OCI-M2 (cell line): ENCODE results near the gene EPHA5.
"Not testable (repeated sequence)": the region's sequence is repeated elsewhere in the genome, so short reads cannot be mapped to it uniquely, and the experiment has no call there.

Experiments used
- DNase-seq: peaks from one replicate; lab custom pipeline; 2025; ENCODE audit not compliant: unreplicated experiment; lab: John Stamatoyannopoulos, UW

The EPHA5 gene

DNA sequence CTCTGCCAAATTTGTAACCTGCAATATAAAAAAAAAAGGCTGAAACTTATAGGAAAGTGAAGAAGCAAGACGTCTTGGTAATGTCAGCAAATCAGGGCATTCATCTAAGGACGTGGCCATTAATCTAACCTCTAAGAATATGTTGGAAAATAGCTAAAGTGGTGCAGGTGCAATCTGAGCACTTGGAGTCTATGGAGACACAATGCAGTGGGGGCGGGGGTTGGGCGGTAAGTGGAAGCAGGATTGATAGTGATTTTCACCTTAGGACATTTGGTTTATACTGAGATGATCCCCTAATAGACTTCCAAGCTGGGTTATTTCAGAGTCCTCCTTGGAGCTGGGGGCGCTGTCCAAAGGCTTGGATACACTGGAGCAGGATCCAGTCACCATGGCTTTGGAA is 283.4 kb downstream of the EPHA5 start:
- DNase-seq: no peak

DNA sequence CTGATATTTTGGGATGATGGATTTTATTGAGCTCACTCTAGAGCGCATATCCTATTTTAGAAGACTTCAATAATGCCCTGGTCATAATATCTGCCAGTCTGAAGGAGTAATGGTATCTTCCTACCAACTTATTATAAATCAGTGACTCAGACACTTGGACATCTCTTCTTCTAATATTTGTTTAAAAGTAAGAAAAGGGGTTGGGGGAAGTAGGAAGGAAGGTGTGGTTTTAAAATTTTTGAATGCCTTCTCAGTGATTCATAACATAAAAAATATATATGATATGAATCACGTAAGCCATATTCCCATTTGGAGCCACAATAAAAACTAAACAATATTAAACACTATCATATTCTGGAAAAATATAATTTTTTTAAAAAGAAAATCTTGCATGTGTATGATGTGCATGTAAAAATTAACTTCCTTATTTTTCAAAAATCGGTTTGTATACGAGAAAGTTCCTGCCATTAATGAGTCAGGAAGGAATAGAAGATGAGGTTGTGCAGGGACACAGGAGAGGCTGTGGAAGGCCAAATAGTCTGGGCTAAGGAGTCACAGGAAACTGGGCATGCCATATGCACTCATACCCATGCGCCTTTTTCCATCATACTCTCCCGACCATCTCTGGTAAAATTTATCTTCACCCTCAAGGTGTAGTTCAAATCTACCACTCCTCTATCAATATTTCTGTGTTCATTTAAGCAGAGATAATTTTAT is 286.5 kb downstream of the EPHA5 start:
- DNase-seq: no peak

DNA sequence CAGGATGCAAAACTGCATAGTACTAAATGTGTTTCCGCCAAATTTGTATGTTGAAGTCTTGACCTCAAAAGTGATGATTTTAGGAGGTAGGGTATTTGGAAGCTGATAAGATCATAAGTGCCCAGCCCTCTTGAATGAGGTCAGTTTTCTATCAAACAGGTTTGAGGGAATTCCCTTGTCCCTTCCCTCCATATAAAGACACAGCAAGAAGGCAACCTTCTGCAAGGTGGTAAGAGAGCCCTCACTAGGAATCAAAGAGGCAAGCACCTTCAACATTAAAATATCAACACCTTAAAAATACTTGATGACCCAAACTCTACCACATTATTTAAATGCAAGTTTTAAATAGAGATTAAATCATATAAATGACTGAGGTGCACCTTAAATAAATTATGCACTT is 288.6 kb downstream of the EPHA5 start:
- no peak for DNase-seq

DNA sequence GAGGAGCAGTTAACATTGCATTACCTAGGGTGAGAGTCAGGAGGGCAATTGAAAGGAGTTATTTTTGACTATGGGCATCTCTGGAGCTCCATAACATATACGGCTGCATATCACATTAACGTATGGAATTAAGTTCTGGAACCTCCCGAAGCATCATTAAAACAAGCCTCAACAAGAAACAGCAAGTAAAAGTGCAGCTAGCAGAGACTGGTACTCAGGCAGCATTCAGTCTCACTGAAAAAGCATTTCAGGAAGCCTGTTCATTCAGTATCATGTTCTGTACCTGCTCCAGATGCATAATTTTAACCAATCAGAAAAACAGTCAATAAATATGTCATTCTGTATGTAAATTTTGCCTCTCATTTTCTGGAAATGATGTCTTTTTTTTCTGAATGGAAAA is 299.6 kb downstream of the EPHA5 start:
- DNase-seq: no peak

DNA sequence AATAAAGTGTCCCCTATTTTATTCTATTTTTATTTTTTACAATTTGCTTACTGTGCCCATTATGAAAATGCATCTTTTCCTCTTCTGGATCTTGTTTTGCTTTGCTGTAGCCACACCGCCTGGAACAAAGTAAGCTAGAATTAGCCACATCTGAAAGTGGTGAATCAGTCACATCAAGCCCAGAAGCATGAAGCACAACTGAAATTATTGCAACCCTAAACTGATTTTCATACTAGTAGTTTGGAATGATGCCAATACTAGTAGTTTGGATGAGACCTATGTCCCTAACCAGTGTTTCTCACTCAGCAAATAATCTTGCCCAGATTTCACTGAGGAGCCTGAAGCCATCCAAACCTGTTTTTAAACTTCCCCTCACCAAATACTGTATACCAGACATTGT is 303.0 kb downstream of the EPHA5 start:
- no peak for DNase-seq

DNA sequence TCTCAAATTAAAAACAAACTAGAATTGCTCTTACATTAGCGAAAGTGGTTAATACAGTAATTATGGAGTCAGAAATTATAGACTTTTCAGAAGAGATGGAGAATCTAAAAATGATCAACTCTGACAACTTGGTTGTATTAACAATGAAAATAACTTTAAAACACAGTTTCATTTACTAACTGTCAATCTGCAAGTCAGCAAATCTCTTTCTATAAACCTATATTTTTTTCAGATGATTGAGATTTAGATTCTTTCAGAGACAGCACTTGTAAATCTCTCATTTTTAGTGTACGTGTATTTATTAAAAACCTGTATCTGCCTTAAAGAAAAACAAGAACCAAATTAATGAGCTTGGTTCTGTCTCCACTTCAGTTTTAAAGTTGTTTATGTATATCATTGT is 311.4 kb downstream of the EPHA5 start:
- no peak for DNase-seq

DNA sequence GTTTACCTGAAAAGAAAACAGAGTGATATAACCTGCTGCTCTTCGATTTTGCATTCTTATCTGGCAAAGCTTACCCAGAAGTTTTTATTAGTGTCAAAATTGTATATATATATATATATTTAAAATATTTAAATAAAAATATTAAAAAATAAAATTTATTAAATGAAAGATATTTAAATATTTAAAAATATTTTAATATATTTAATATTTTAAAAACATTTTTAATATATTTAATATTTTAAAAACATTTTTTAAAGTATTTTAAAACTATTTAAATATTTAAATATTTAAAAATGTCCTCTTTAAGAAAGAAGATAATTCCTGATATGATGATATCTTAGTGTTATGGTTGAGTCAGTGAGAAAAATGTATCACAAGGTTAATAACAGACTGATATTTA is 317.2 kb downstream of the EPHA5 start:
- DNase-seq: no peak

DNA sequence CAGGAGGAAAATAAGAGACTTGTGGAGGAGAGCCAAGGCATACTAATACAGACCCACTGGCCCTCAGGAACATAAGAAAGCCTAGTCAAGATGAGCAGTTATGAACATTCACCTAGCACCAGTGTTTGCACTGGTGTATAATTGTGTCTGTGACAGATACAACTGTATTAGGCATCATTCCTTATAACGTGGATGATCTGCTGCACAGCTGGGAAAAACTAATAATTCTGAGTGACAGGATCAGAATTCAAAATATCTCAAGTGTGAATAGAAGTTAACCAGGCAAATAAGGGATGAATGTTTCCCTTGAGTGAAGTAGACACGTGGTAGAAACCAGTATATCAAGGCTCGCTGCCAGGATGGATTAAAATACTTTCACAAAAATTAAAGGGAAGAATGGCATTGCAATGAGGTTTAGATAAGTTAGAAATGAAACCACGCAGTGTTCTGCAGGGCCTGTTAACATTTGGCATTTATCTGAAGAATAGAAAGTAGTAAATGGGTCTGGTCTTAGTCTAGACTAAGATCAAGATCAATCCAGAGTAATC is 325.9 kb downstream of the EPHA5 start:
- no peak for DNase-seq

DNA sequence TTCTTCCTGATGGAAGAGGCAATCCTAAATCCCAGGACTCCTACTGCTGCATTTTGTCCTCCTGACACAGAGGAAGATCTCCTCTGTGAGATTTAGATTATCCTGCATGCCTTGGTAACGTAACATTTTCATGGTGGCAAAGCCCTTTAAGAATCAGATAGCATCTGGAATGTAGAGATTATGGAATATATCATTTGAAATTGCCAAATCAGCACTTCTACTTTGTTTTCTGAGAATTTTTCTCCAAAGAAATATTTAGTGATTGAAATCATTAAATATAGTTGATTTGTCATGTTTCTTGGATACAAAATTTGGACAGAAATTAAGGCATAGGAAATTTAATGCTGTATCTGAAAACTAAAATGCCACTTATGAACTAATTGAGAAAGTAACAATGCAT is 326.9 kb downstream of the EPHA5 start:
- no peak for DNase-seq

DNA sequence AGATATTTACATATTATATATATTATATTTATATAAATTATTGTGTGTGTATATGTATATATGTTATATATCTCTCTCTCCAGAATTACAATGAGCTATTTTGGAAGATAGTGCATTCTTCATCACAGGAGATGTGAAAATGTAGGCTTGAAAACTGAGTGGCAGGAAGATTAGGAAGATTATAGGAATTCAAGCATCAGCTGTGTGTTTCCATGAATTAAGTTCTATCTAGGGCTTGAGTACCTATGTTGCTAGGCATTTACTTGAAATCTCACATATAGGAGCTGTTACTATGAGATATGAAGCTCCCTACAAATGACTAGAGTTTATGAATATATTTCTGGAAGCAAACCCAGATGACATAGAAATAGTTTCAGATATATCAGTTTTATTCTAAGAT is 328.7 kb downstream of the EPHA5 start:
- DNase-seq: no peak

DNA sequence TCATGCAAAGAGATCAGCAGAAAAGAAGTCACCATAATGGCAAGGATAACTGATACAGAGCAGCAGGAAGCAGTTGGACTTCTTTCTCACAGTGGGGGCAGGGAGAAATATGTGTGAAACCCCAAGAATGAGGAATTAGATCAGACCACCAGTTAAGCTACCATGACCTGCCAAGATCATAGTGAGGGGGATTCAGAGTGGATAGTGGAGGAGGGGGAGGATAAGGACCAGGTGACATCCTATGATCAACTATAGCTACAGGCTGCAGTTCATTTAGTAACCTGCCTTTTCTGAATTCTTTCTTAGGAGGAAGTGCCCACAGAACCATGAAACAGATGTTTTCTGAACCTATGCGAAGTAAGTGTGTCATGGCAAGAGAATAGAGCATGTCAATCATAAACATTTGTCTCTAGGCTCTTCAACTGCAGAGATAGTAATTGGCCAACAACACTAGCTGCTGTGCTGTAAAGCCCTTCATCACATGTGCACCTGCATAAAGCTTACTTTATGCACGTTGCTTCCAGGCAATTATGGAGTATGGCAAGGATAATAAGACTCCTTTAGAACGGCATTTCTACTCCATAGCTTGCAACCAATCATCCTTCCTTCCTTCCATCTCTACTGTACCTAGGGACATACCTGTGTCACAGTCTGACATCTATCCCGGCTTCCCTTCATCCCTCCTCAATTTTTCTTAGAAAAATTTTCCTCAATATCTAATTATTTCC is 329.7 kb downstream of the EPHA5 start:
- DNase-seq: no peak

DNA sequence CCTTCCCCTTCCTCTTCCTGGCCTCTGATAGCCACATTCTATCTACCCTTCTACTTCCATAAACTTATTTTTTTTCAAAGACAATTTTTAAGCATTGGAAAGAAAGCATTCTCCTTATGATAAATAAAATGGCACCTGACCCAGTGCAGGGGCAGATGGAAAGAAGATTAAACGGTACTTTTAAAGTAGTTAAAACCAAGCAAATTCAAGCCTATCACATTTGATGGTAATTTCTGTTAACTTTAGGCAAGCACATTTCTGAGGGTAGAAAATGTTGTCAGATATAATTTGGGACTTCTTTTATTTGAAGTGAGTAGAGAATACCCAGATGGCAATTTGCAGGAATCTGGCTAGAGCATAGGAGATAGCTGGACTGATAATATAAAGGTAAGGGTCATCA is 332.9 kb downstream of the EPHA5 start:
- no peak for DNase-seq

DNA sequence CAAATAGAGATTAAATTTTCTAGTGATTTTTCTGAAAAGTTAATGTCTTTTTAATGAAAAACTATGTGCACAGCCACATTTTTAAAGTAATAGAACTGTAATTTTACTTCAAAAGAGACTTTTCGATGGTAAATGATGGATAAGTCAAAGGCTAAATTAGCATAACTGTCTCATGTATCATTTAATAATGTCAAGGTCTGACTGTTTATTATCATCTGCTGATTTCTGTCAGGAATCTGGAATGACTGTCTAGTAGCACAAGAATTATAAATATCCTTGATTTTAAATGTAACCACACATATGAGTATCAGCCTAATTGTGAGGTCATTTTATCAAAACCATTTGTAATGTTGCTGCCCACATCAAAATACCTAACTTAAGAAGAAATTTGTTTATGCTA is 333.8 kb downstream of the EPHA5 start:
- DNase-seq: no peak

DNA sequence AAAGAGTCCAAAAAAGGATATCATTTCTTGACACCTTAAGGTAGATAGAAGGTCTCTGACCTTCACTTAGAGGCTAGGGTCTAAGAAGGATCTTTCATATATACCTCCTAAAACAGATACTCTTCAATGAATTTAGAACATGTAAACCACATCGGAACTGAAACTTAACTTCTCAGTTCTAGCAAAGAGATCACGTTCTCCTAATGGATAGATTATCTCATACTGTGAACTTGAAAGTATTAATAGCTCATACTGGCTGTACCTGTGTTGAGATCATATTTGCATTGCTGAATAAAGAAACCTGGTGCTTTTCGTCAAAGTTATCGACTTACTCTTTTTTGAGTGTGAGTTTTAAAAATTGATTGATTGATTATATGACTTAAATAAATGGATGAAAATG is 353.8 kb downstream of the EPHA5 start:
- DNase-seq: no peak

DNA sequence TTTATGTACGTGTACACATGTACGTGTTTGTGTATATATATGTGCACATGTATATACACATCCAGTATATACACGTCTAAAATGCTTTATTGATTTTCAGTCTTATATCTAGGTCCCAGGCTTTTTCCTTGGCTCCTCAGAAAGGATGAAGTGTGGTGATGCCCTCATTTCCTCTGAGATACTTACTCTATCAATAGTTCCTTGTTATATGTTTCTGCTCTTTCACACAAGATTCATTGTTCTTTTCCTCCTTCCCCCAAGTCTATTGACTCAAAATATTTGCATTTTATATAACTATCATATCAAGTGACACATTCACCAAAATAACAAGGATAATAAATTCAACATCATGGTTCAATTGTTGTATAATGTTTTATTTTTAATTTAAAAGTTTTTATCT is 359.2 kb downstream of the EPHA5 start:
- no peak for DNase-seq

DNA sequence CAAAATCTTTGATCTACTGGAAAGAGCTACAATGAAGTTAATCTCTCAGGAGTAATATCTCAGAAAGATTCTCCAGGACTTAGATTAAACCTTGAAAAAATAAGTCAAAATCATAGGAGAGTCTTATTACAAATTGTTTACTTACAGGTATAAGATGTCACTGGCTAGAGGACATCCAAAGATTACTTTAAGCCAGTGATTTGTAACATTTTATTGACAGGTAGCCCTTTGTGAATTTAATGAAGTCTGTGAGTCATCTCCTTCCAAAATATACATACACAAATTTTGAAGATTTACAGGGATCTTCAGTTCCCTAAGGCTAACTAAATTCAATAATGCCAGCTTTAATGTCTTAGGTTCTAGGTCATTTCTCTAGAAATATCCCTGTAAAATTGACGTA is 359.7 kb downstream of the EPHA5 start:
- no peak for DNase-seq

DNA sequence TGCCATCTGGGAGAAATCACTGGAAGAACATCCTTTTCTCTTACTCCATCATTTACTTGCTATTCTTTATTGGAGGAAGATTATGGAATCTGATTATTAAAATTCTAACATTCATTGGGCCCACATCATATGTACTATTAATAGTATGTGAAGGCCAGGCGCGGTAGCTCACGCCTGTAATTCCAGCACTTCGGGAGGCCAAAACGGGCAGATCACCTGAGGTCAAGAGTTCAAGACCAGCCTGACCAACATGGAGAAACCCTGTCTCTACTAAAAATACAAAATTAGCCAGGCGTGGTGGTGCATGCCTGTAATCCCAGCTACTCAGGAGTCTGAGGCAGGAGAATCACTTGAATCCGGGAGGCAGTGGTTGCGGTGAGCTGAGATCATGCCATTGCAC is 361.7 kb downstream of the EPHA5 start:
- not testable (repeated sequence) for DNase-seq

DNA sequence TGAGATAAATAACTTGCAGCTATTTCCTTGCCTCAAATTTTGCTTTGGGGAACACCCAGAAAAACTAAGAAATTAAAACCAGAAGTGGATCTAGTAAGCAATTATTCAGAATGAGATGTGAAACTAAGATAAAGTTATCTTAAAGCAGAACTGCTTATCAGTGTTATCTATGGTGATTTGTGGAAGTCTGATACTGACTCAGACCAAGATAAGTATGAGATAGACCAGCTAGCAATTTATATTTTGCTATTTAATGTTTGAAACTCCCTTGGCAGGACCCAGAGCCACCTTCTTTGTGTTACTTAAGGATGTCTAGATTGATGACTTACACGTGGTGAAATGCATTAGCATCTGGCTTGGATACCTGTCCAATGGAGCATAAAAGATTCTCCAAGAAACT is 368.1 kb downstream of the EPHA5 start:
- no peak for DNase-seq

DNA sequence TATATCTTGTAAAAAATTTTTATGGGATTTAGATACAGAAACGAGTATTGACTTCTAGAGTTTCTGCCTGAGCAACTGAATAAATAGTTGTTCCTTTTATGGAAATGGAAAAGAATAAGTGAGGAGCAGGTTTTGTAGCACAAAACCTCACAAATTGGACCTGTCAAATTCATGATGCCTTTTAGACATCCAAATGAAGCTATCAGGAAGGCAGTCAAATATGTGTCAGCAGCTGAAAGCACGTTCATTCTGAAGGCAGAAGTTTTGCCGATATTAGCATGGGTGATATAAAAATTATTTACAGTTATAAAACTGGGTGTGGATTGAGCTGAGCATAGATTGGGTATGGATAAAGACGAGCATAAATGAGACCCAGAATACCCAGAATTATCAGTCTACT is 374.0 kb downstream of the EPHA5 start:
- no peak for DNase-seq

DNA sequence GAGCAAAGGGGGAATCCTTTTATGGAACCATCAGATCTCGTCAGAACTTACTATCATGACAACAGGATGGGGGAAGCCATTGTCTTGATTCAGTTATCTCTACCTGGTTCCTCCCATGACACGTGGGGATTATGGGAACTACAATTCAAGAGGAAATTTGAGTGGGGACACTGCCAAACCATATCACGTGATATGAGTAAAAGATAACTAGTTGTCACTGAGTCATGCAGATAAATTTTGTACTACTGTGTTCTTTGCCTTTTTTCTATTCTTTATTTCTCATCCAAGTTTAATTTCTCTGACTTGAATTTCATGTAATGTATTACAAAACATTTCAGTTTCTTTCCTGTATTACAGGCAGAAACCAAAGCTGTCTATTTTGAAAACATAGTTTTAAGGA is 383.2 kb downstream of the EPHA5 start:
- DNase-seq: no peak
